ENCODE measurements around the gene TBP.

GRCh38 chr6:170555305-170555704, 1.1 kb downstream of the TBP start:
- no peak for TF ChIP-seq GATA3 (IDR thresholded peaks at IDR 0.05; ENCODE audit: low read depth, low read length)
- no peak for TF ChIP-seq GATA2 (IDR thresholded peaks at IDR 0.05; ENCODE audit: low read depth, low read length)

Data from SH-SY5Y (cell line).